G401.6 (cell line): ENCODE results near the gene GCNT2.
"Not testable (repeated sequence)": the region's sequence is repeated elsewhere in the genome, so short reads cannot be mapped to it uniquely, and the experiment has no call there.

ENCODE experiments used
- FAIRE-seq: peaks from 2 replicates; lab custom pipeline; 2012; peaks lifted over from hg19 to GRCh38; lab: Jason Lieb, UNC

Gene GCNT2

GRCh38 chr6:10612161-10612560 lies 91.0 kb downstream of the GCNT2 start:
- FAIRE-seq, result no peak

DNA sequence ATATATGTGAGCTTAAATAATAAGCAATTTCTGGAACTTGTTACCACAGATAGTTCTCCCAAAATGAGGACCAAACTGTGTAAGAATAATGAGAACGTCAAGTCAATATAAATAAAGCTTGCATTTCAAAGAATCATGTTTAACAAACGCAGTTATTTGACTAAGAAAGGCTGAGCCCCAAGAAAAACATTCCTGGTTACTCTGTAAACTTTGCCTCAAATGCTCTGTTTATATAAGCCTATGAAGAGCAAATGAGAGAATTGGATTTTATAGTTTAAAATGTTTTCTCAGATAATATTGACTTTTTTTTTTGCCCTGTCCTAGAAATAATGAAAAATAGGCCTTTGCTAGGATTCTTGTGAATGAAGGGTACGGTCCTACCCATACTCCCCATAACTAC lies 91.9 kb downstream of the GCNT2 start:
- no peak for FAIRE-seq

GRCh38 chr6:10613723-10614122 lies 92.6 kb downstream of the GCNT2 start:
- FAIRE-seq, result no peak

DNA sequence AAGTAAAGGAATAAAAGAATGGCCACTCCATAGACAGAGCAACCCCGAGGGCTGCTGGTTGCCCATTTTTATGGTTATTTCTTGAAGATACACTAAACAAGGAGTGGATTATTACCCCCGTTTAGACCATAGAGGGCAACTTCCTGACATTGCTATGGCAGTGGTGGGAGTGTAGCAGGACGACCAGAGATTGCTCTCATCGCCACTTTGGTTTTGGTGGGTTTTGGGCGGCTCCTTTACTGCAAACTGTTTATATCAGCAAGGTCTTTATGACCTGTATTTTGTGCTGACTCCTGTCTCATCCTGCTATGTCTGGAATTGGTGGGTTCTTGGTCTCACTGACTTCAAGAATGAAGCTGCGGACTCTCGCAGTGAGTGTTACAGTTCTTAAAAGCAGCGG lies 94.5 kb downstream of the GCNT2 start:
- FAIRE-seq, result no peak

DNA sequence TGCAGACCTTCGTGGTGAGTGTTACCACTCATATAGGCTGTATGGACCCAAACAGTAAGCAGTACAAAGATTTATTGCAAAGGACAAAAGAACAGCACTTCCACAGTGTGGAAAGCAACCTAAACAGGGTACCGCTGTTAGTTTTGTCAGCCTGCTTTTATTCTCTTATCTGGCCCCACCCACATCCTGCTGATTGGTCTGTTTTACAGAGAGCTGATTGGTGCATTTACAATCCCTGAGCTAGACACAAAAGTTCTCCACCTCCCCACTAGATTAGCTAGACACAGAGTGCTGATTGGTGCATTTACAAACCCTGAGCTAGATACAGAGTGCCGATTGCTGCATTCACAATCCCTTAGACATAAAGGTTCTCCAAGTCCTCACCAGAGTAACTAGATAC lies 95.1 kb downstream of the GCNT2 start:
- not testable (repeated sequence) for FAIRE-seq

- FAIRE-seq, result no peak
Measured at GRCh38 chr6:10617008-10617696, 96.0 kb downstream of the GCNT2 start.

GRCh38 chr6:10618409-10618808 lies 97.3 kb downstream of the GCNT2 start:
- FAIRE-seq, result no peak

DNA sequence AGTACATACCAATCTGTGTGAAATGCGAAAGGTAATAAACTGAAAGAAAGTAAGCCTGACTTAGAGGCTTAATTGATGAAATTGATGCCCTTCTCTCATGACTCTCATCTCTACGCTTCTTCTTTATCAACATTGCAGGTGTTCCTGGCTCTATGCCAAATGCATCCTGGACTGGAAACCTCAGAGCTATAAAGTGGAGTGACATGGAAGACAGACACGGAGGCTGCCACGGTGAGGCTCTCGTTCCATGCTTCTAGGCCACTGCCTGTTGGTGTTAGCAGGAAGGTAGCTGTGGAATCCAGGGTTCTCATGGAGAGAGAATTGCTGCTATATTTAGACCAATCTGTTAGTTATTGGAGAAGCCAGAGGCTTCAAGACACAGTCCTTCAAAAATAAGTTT lies 100.1 kb downstream of the GCNT2 start:
- FAIRE-seq, result no peak

DNA sequence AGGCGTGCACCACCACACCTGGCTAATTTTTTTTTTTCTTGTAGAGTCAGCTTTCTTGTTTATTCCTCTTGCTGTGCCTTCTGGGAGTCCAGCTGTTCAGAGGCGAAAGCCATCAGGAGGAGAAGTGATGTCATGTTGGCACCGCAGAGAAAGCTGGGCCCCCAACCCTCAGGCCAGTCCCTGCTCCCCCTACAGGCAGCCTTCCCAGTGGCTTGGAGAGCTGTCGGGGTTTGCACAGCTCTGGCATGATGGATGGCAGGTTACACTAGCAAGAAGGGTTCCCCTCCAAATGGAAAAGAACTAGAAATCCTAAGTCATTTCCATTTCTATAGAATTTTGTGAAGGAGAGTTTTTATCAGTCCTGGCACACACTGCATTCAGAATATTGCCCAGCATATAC lies 100.7 kb downstream of the GCNT2 start:
- FAIRE-seq, result no peak

- FAIRE-seq, result no peak
Measured at GRCh38 chr6:10624836-10625235, 103.7 kb downstream of the GCNT2 start.

- FAIRE-seq, result no peak
Measured at GRCh38 chr6:10626154-10626741, 105.1 kb downstream of the GCNT2 start.

DNA sequence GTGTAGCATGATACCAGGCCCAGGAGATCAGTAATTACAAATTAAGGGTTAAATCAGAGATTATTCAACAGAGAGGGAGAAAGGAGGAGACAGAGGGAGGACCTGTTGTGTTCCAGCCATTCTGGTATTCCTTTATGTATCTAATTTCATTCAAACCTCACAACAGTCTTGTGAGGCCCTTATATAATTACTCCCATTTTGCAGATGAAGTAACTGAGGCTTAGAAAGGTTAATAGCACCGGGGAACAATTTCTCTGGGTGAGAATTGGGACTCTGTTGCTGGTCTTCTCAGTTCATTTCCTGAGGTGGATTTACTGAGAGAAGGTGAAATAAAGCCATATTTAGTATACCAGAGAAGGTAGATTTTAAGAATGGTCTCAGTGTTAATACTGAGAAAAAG lies 106.6 kb downstream of the GCNT2 start:
- no peak for FAIRE-seq

GRCh38 chr6:10630178-10630577 lies 109.0 kb downstream of the GCNT2 start:
- no peak for FAIRE-seq

DNA sequence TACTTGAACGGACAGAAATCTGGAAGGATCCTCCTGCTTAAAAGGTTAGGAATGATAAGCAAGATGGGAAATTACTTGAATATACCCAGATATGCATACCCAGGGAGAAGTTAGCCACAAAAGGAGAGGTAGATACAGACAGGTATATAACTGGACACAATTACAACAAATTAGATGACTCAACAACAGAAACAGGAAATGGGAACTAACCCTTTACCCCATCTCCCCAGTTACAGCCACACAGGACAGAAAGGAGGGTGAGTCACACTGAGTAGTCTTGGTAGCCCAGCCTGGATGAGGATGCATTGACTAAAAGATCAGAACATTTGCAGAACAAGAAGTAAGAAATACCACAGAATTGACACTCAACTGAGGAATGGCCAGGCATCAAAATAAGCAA lies 112.1 kb downstream of the GCNT2 start:
- FAIRE-seq, result no peak

- FAIRE-seq, result no peak
Measured at GRCh38 chr6:10640412-10640811, 119.3 kb downstream of the GCNT2 start.

GRCh38 chr6:10641528-10641927 lies 120.4 kb downstream of the GCNT2 start:
- FAIRE-seq, result no peak

DNA sequence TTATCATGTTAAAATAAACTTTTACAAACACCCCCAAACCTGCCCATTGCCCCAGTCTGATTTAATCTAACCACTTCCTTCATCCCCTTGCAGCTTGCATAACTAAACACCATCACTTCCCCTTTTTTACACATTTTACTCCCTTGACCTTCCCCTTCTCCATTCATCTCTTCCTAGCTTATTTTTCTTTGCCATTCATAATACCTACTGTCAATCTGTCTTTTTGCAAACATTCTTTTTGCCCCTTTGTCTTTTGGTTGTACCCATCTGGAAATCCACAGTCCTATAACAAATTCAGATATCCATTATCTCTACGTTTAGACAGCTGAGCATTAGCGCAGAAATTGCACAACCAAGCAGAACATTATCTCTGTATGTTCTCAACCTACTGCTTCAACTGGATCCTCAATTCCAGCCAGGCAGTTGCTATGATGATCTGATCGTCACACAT lies 122.1 kb downstream of the GCNT2 start:
- FAIRE-seq, result no peak

GRCh38 chr6:10644225-10644624 lies 123.1 kb downstream of the GCNT2 start:
- no peak for FAIRE-seq

- no peak for FAIRE-seq
Measured at GRCh38 chr6:10655508-10656055, 134.4 kb downstream of the GCNT2 start.

GRCh38 chr6:10658910-10659698 lies 138.0 kb downstream of the GCNT2 start:
- no peak for FAIRE-seq

GRCh38 chr6:10659699-10660348 lies 138.7 kb downstream of the GCNT2 start:
- FAIRE-seq, result no peak

- FAIRE-seq, result not testable (repeated sequence)
Measured at GRCh38 chr6:10660431-10661191, 139.5 kb downstream of the GCNT2 start.
